ENCODE measurements around the gene FAM241A.

The FAM241A gene

GRCh38 chr4:112219826-112220366 is 74.6 kb downstream of the FAM241A start:
- no peak for DNase-seq

- no peak for DNase-seq
These were observed 77.1 kb downstream of the FAM241A start for GRCh38 chr4:112222219-112222955.

GRCh38 chr4:112225157-112225556 is 79.9 kb downstream of the FAM241A start:
- no peak for DNase-seq

- peak; percentile 87 for DNase-seq
These were observed 85.9 kb downstream of the FAM241A start for GRCh38 chr4:112230879-112231778.

- DNase-seq: peak; percentile 18
These were observed 86.8 kb downstream of the FAM241A start, which contains the start of gene AP1AR for GRCh38 chr4:112231779-112232713. TSS of gene AP1AR (plus strand) at chr4:112231787. CDS start at chr4:112232092, 305 bp downstream.

GRCh38 chr4:112234952-112235609 is 89.8 kb downstream of the FAM241A start:
- no peak for DNase-seq

- no peak for DNase-seq
These were observed 90.8 kb downstream of the FAM241A start for GRCh38 chr4:112236040-112236439.

GRCh38 chr4:112238833-112239232 is 93.6 kb downstream of the FAM241A start:
- DNase-seq: no peak

Measured in GOT3 (cell line).